GM11168 (cell line): ENCODE measurements around the gene PNPLA7.
"Not testable (repeated sequence)": the region's sequence is repeated elsewhere in the genome, so short reads cannot be mapped to it uniquely, and the experiment has no call there.

ENCODE experiments used
- in situ Hi-C: fragments of 300-500 bp; cut with MboI; formaldehyde crosslinking; loops from one replicate; pipeline ENCODE4 v1.12.0; 2022; ENCODE audit warnings: low sequenced_read_pairs; ENCODE audit not compliant: unreplicated experiment

PNPLA7 gene

GRCh38 chr9:137550231-137550621 lies at the start of gene PNPLA7:
PNPLA7 (minus strand) TSS chr9:137550402; CDS start chr9:137550197, 205 bp downstream.
- in situ Hi-C loops: no loop called here

- in situ Hi-C loops: no loop called here
Measured at GRCh38 chr9:137598943-137599342, 48.7 kb upstream of the PNPLA7 start.

- in situ Hi-C loops: not testable (repeated sequence)
Measured at GRCh38 chr9:137596577-137596976, 46.4 kb upstream of the PNPLA7 start.

GRCh38 chr9:137593176-137593575 lies 43.0 kb upstream of the PNPLA7 start:
- in situ Hi-C loops: no loop called here

GRCh38 chr9:137592767-137593166 lies 42.6 kb upstream of the PNPLA7 start:
- in situ Hi-C loops: no loop called here

- in situ Hi-C loops: no loop called here
Measured at GRCh38 chr9:137590469-137591383, 40.5 kb upstream of the PNPLA7 start, which contains the start of gene ZMYND19. ZMYND19 (minus strand) TSS chr9:137590512; CDS start chr9:137590263, 249 bp downstream.

- in situ Hi-C loops: no loop called here
Measured at GRCh38 chr9:137590123-137590468, 39.9 kb upstream of the PNPLA7 start.

- in situ Hi-C loops: no loop called here
Measured at GRCh38 chr9:137589441-137590122, 39.4 kb upstream of the PNPLA7 start.

GRCh38 chr9:137588891-137589290 lies 38.7 kb upstream of the PNPLA7 start:
- in situ Hi-C loops: no loop called here

- in situ Hi-C loops: no loop called here
Measured at GRCh38 chr9:137588311-137588710, 38.1 kb upstream of the PNPLA7 start.

GRCh38 chr9:137586854-137587253 lies 36.7 kb upstream of the PNPLA7 start:
- in situ Hi-C loops: no loop called here

GRCh38 chr9:137583957-137584356 lies 33.8 kb upstream of the PNPLA7 start:
- in situ Hi-C loops: no loop called here

GRCh38 chr9:137583347-137583746 lies 33.1 kb upstream of the PNPLA7 start:
- in situ Hi-C loops: no loop called here

- in situ Hi-C loops: no loop called here
Measured at GRCh38 chr9:137582286-137582860, 32.2 kb upstream of the PNPLA7 start.

- in situ Hi-C loops: no loop called here
Measured at GRCh38 chr9:137581361-137582285, 31.4 kb upstream of the PNPLA7 start.

GRCh38 chr9:137580954-137581322 lies 30.7 kb upstream of the PNPLA7 start:
- in situ Hi-C loops: no loop called here

GRCh38 chr9:137580209-137580953 lies 30.2 kb upstream of the PNPLA7 start:
- in situ Hi-C loops: no loop called here

GRCh38 chr9:137579259-137579604 lies 29.0 kb upstream of the PNPLA7 start:
- in situ Hi-C loops: no loop called here

GRCh38 chr9:137578518-137579258 lies 28.5 kb upstream of the PNPLA7 start, which contains the start of gene DPH7:
DPH7 (minus strand) TSS chr9:137578925; CDS start chr9:137578777, 148 bp downstream.
- in situ Hi-C loops: no loop called here
